ENCODE measurements around the gene CEMIP2.

DNA sequence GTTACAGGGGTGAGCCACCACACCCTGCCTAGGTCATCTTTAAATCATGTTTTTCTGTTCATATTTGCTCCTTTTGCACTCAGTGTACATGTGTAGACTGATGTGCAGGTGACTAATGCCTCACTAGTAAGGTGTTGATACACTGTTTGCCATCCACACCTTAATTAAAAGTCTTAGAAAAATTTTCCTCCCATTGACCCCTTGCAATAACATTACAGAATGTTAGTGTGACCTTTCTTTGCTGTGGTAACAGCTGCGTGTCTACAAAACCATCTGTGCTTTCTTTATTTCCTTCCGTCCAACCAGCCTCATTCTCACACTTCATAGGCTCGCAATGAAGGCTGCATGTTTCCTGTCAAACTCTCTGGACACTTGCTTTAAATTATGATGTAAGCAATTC, 6.6 kb upstream of the CEMIP2 start:
- TF ChIP-seq, protein P1, sequence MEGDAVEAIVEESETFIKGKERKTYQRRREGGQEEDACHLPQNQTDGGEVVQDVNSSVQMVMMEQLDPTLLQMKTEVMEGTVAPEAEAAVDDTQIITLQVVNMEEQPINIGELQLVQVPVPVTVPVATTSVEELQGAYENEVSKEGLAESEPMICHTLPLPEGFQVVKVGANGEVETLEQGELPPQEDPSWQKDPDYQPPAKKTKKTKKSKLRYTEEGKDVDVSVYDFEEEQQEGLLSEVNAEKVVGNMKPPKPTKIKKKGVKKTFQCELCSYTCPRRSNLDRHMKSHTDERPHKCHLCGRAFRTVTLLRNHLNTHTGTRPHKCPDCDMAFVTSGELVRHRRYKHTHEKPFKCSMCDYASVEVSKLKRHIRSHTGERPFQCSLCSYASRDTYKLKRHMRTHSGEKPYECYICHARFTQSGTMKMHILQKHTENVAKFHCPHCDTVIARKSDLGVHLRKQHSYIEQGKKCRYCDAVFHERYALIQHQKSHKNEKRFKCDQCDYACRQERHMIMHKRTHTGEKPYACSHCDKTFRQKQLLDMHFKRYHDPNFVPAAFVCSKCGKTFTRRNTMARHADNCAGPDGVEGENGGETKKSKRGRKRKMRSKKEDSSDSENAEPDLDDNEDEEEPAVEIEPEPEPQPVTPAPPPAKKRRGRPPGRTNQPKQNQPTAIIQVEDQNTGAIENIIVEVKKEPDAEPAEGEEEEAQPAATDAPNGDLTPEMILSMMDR (conservative IDR thresholded peaks at IDR 0.05; ENCODE audit: low read depth, low read length), result no peak
- TF ChIP-seq EZH2 (IDR thresholded peaks at IDR 0.05; ENCODE audit: low read length, unreplicated experiment), result no peak
- TF ChIP-seq EZH2phosphoT487 (IDR thresholded peaks at IDR 0.05; ENCODE audit: borderline replicate concordance, low read length), result no peak
